GM21381 (cell line): ENCODE measurements around the gene COL18A1.
"Not testable (repeated sequence)": the region's sequence is repeated elsewhere in the genome, so short reads cannot be mapped to it uniquely, and the experiment has no call there.

Experiments used
- ATAC-seq: cut with Tn5 transposase; IDR thresholded peaks from one replicate; pipeline ENCODE4 v1.9.1; 2021; ENCODE audit warnings: mild to moderate bottlenecking, moderate library complexity; ENCODE audit not compliant: unreplicated experiment

Gene COL18A1

DNA sequence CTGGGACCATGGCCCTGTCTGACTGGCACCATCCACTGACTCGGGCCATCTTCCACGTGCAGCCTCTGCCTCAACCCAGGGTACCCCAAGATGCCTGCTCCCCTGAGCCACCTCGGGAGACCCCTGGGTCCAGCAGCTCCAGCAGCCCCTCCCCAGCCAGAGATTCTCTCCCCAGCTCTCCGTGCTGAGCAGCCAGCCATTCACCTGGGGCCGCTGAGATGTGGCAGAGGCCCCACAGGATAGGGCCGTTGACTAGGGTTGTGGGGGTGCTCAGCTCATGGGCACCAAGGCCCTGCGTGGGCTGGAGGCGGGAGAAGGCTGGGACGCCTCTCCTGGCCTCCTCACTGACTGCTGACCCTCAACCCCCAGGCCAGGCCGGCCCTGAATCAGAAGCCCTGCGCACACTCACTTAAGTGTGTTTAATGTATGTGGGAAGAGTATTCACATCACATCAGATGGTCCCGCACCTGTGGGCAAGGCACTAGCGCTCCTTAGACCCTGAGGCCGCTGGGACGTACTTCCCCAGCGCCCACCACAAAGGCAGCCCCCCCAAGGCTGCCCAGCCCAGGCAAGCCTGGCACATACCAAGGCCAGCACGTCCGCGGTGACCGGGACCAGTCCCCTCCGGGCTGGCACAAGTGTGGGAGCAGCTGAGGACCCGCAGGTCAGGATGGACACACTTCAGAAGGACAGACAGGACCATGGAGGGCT, 109.5 kb downstream of the COL18A1 start:
- ATAC-seq = no peak

DNA sequence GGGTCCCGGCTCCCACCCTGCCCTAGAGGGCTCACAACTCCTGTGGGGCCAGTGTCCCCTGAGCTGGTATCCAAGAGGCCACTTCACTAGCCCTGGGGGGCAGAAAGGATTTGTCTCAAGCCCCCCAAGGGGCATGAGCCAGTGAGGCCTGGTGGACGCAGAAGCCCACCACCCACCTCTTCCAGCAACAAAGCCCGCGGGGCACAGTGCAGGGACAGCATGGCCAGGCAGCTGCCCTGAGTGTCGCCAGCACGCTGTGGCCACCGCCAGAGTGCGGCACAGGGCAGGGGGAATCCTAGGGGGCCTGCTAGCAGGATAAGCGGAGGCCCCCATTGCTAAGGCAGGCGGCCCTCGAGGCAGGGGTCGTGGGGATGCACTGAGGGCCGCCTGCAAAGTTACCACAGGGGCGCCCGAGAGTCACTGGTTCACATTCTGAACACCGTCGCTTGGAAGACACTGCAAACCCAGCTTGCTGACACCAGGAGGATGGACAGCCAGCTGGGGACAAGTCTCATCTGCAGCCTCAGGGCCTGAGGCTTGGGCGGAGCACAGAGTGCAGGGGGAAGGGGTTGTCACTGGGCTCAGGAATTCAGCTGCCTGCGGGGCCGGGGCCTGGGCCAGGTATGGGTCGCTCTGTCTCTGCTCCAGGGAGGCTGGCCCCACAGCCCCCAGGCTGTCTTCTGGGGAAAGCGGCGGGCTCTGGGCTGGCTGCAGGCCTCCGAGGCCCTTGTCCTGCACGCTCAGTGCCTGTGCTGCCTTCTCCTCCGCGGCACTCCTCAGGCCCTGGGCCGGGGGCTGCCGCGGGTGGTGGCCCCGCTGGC, 110.5 kb downstream of the COL18A1 start:
- no peak for ATAC-seq

DNA sequence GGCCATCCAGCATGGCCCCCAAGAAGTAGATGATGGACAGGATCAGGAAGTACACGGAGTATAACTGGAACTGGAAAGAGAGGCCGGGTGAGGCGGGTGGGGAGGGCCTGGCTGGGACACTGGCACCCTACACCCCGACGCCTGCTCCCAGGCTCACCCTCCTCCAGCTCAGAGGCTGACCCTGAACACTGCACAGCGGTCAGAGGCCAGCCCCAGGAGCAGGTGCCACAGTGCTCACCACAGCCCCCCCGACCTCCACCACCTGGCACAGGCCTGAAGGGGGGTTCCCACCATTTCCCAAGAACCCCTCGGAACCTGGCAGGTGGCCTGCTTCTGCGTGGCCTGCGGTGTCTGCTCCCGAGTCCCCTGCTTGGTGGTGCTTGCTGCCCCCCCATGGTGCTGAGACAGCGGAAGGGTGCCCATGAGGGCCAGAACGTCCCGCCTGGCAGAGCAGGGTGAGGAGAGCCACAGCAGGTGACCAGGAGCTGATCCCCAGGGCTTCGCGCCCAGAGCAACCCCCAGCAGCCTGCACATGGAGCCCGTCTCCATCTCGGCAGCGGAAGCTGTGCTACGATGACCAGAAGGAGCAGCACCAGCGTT, 111.2 kb downstream of the COL18A1 start:
- ATAC-seq = no peak

DNA sequence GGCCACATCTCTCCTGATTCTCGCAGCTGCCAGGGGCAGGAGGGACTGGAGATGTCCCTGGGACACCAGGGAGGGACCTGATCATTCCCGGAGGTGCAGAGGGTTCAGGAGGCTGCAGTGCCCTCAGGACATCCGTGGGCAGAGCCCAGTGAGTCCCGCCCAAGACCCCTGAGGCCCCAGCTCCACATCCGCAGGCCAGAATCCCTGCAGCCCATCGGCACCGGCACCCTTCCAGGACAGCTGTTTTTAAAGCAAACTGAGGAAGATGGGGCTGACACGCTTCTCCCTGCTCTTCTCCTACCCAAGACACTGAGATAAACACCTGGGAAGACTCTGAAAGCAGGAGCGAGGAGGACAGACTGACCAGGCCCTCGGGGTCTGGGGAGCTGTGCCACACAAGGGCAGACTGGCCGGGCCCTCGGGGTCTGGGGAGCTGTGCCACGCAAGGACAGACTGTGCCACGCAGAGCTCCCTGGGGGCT, 111.7 kb downstream of the COL18A1 start:
- ATAC-seq = no peak

DNA sequence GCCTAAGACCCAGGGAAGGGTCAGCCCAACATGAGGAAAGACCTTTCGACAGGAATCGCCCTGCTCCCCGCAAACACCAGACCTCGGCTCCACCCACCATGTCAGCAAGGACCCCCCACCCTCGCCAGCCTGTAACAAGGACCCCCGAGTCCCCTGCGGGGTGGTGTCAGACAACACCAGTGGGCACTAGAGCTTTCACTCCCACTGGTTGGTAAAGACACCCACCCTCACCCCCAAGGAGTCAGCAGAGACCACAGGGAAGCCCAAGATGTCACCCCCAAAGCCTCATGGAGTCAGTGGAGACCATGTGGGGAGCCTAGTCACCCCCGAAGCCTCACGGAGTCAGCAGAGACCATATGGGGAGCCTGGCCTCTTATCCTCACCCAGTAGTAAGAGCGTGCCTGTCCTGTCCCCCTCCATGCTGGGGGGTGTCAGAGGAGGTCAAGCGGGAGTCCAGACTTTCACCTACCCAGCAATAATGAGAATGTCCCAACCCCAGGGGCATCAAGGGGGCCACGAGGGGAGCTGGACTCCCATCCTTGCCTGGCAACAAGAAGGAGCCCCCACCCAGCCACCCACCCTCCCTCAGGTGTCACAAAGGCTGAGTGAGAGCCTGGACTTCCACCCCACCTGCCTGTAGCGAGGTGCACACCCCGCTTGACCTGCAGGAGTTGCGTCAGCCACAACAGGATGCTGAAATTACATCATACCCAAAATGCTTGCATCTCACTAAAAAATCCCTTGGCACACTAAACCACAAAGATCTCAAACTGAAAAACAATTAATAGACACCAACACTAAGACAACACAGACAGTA, 112.5 kb downstream of the COL18A1 start:
- no peak for ATAC-seq

DNA sequence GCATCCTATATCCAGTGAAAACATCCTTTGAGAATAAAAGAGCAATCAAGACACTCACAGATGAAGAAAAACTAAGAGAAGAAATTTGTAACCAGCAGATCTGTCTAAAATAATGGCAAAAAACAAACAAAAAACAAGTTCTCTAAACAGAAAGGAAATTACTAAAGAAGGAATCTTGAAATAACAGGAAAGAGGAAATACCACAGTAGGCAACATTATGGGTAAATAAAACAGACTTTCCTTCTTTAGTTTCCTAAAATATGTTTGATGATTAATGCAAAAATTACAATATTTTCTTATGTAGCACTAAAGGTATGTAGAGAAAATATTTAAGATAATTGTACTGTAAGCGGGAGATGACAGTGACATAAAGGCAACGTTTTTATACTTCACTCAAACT, 113.8 kb downstream of the COL18A1 start:
- no peak for ATAC-seq

DNA sequence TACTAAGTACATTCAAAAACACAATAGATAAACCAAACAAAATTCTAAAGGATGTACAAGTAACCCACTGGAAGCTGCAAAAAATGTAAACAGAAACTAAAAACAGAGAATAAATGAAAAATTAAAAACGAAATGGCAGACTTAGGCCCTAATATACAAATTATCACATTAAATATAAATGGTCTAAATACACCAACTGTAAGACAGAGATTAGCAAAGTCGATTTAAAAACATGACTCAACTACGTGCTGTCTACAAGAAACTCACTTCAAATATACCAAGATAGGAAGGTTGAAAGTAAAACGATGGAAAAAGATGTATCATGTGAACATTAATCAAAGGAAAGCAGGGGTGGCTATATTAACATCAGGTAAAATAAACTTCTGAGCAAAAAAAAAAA, 114.2 kb downstream of the COL18A1 start:
- ATAC-seq = no peak

DNA sequence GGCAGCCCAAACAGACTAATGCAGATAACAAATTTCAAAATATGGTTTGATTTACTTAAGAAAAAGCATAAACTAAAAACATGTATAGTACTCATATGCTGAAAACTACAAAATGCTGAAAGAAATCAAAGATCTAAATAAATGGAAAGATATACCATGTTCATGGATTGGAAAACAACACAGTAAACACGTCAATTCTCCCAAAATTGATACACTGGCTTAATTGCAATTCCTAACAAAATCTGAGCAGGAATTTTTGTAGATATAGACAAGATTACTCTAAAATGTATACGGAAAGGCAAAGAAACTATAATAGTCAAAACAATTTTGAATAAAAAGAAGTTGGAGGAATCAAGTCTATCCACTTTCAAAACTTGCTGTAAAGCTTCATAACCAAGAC, 116.3 kb downstream of the COL18A1 start:
- no peak for ATAC-seq

DNA sequence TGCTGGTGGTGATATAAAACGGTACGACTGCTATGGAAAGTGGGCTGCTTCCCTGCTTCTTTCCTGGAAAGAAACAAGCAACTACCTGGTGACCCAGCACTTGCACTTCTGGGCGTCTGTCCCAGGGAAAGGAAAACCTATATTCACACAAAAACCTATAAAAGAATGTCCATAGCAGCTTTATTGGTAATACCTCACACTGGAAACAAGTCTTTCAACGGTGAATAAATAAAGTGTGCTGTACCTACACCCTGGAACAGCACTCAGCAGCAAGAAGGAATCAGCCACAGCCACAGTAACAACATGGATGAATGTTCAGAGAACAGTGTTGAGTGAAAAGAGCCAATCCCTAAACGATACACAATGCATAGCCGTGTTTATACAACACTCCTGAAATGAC, 117.4 kb downstream of the COL18A1 start:
- no peak for ATAC-seq

DNA sequence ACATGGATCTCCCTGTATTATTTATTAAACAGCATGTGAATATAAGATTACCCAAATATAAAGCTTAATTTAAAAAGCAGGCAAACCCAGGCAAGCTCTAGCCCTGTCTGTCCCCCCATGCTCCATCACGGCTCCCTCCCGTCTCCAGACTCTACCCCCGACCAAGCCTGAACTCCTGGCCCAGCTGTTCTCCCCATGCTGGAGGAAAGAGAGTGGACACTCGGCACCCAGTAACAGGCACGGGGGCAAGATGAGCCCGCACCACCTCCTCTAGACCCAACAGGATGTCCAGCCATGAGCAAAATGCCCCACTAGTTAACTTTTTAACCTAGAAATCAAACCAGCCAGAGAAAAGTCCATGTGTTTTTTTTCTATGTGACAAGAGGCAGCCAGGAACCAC, 118.0 kb downstream of the COL18A1 start:
- ATAC-seq = no peak

DNA sequence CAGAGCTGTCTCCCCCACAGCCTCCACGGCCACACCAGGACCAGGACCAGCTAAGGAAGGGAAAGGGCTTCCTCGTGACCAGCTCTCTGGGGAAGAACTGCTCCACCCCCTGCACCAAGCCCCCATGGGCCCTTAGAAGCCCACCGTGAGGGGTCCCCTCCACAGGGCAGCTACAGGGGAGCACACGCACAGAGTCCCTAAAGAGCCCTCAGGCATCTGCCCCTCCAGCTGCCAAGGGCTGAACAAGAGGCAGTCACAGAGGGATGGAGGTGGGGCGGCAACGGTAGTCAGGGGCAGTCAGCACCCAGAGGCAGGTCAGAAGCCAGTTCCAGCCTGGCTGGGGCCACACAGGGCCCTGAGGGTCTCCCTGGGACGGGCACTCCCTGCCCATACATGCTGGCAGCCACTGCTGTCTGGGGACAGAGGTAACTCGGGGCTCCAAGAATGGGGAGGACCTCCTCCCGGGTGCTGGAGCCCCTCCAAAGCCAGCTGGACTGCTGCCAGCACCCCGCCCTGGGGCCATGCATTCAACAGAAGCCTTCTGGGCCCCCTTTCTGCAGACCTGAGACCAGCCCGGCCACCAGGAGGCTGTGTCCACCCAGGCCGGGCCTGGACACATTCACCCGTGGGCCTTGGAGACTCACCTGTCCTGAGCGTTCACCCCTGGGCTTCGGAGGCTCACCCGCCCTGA, 118.6 kb downstream of the COL18A1 start:
- no peak for ATAC-seq

DNA sequence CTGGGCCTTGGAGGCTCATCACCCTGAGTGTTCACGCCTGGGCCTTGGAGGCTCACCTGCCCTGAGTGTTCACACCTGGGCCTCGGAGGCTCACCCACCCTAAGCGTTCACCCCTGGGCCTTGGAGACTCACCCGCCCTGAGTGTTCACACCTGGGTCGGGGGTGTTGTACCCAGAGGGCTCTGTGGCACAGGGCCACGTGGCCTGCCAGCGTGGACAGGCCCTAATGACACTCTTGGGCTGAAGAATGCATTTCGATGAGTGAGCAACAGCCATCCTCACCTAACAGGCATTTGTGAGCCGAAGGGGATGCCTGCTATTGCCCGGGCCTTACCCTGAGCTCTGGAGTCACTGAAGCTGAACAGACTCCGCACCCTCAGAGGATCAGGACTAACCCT, 119.8 kb downstream of the COL18A1 start:
- ATAC-seq = no peak

DNA sequence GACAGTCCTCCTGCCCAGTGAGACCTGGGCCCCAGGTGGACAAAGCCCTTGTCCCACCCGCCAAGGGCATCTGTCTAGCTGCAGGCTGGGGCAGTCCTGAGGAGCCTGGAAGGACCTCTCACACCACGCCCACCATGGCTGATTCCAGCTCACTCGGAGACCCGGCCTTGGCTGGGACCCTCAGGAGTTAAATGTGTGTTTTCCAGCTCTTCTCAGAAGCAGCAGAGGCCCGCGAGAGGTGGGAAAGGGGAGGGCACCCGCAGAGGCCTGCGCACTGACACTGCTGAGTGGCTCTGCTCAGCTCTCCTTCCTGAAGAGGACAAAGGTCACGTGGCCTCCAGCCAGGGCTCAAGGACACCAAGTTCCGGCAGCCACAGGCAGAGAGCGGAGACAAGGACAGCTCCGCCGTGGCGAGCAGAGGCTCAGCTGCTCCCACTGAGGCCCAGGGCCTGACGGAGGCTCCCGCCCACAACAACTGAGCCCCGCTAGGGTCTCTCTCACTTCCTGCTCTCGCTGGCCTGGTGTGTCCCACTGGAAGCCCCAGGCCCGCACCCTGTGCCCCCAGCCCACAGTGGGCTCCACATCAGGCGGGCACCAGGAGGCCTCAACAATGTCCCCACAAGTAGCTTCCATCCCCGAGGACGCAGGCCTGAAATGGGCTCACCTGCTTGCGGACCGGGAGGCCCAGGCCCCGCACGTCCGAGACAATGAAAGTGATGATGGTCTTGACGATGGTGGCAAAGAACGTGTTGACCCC, 120.4 kb downstream of the COL18A1 start:
- no peak for ATAC-seq

DNA sequence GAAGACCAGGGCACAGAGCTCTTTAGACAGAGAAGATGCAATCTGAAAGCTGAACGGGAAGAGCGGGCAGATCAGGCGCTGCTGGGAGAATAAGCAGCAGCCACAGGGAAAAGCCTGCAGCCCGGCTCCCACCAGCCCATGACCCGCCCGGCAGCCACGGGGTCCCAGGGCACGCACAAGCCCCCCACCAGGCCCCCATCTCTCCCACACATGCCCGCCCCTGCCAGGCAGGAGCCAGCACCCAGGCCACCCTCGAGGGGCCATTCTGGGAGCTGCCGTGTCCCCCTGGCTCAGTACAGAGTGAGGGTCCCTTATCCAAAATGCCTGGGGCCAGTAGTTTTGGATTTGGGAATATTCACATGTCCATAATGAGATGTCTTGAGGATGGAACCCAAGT, 120.9 kb downstream of the COL18A1 start:
- no peak for ATAC-seq

DNA sequence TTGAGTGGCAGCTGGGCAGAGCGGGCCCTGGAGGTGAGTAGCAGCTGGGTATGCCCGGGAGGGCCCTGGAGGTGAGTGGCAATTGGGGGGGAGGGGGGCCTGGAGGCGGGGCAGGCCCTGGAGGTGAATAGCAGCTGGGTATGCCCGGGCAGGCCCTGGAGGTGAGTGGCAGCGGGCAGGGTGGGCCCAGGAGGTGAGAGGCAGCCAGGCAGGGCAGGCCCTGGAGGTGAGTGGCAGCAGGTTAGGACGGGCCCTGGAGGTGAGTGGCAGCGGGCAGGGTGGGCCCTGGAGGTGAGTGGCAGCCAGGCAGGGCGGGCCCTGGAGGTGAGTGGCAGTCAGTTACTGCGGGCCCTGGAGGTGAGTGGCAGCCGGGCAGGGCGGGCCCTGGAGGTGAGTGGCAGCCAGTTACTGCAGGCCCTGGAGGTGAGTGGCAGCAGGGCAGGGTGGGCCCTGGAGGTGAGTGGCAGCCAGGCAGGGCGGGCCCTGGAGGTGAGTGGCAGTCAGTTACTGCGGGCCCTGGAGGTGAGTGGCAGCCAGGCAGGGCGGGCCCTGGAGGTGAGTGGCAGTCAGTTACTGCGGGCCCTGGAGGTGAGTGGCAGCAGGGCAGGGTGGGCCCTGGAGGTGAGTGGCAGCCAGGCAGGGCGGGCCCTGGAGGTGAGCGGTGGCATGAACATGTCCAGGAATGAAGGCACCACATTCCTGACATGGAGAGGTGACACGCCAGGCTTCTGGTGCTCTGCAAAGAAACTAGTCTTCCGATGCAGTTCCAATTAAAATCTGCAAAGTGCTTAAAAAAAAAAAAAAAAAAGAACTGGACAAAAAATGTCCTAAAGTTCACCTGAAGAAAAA, 122.4 kb downstream of the COL18A1 start:
- not testable (repeated sequence) for ATAC-seq

DNA sequence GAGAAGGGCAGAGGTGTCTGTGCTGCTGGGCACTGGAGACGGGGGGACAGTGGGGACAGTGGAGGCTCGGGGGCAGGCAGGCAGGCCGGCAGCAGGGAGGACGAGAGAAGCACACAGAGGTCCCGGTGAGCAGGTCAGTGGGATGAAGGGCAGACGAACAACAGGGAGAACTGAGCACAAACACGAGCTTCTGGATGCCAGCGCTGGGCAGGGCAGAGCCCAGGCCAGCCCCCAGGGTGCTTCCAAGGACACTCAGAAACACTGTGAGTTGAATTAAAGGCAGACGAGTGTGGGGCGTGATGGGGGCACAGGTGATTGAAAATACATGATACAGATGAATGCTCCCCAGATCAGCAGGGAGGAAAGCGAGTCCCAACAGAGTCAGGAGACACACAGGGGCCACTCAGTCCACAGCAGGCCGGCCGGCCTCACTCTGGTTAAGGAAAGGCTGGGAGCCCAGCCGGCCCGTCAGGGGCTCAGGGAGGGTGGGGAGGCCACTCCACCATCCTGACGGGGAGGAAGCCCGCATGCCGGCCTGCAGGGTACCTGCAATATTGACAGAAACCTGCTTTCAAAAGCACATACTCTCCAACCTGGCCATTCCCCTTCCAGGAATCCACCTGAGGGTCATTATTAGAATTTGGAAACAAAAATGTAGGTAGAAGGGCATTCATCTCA, 123.2 kb downstream of the COL18A1 start:
- no peak for ATAC-seq

DNA sequence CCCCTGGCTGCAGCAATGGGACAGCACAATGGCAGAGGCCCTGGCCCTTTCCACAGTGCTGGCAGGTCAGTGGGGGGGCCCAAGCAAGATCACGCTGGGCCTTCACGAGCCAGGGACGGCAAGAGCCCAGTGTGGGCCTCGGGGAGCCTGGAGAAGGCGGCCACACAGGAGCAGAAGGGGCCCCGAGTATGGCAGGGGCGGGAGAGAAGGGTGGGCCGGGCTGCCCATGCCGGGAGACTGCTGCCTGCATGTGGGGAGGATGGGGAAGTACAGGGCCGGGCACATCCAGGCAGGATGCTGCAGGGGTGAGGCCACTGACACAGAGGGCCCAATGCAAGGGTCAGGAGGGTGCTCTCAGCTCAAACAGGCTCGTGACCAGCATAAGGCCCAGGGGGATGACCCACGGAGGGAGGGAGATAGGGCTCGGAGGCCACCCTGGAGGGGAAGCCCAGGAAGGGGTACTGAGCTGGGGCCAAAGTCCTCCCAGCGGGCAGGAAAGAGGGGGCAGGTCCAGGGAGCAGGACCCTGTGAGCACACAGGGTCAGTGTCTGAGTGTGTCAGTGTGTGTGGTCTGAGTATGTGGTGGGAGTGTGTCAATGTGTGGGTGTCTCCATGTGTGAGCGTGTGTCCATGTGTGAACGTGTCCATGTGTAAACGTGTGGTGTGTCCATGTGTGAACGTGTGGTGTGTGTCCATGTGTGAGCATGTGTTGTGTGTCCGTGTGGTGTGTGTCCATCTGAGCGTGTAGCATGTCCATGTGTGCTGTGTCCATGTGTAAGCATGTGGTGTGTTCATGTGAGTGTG, 124.2 kb downstream of the COL18A1 start:
- ATAC-seq = no peak
